ENCODE measurements around the gene PTPRK. TPM values are rescaled to one million over a fixed set of nuclear protein-coding genes. Genes with fewer than 3 reads are reported as not detected.

Gene PTPRK
- total RNA-seq, 2 donors from 2014 or later, result 60.6 to 121 TPM

DNA sequence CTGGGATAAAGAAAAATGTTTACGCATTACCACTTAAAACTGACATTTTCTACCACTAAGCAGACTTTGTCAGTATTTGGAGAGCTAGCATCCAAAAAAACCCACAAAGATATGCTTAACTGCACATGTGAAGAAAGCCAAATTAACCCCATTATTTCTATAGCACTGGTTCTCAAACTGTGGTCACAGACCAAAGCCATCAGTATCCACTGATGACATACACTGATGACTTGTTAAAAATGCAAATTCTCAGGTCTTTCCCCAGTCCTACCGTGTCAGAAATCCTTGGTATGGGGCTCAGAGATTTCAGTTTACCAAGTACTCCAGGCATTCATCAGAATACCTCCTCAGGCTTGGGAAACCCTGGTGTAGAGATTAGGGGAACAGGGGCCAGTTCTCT, 230.2 kb downstream of the PTPRK start:
- no peaks in the 10 kb centered on the region for H3K4me1 ChIP-seq
- no peaks in the 10 kb centered on the region for H3K36me3 ChIP-seq (replicated peaks in 1 of 2; ENCODE audit: insufficient read depth in 1 of 2, low read depth in 2 of 2)
- ATAC-seq, result no peak
- H3K4me3 ChIP-seq, result no peak overlapping the region
- H3K27me3 ChIP-seq, result no peaks in the 10 kb centered on the region
- 90 to 93% methylated on average over 2 of the region's 2 CpGs for WGBS, 2 donors
- TF ChIP-seq, protein P1, sequence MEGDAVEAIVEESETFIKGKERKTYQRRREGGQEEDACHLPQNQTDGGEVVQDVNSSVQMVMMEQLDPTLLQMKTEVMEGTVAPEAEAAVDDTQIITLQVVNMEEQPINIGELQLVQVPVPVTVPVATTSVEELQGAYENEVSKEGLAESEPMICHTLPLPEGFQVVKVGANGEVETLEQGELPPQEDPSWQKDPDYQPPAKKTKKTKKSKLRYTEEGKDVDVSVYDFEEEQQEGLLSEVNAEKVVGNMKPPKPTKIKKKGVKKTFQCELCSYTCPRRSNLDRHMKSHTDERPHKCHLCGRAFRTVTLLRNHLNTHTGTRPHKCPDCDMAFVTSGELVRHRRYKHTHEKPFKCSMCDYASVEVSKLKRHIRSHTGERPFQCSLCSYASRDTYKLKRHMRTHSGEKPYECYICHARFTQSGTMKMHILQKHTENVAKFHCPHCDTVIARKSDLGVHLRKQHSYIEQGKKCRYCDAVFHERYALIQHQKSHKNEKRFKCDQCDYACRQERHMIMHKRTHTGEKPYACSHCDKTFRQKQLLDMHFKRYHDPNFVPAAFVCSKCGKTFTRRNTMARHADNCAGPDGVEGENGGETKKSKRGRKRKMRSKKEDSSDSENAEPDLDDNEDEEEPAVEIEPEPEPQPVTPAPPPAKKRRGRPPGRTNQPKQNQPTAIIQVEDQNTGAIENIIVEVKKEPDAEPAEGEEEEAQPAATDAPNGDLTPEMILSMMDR (IDR thresholded peaks at IDR 0.05), result no peak
- TF ChIP-seq POLR2A (IDR thresholded peaks at IDR 0.05), result no peak
- no peaks in the 10 kb centered on the region for H3K9me3 ChIP-seq
- no peak for DNase-seq
- intact Hi-C loops (cut with DNase I), result no loop called here
- no peak overlapping the region for H3K27ac ChIP-seq

- no peak overlapping the region for H3K27ac ChIP-seq
- ATAC-seq, result no peak
- no peaks in the 10 kb centered on the region for H3K27me3 ChIP-seq
- DNase-seq, result no peak
- no peak overlapping the region for H3K4me3 ChIP-seq
- no peak for TF ChIP-seq POLR2A (IDR thresholded peaks at IDR 0.05)
- TF ChIP-seq, protein P1 (IDR thresholded peaks at IDR 0.05), result no peak
- no peaks in the 10 kb centered on the region for H3K36me3 ChIP-seq (replicated peaks in 1 of 2; ENCODE audit: insufficient read depth in 1 of 2, low read depth in 2 of 2)
- intact Hi-C loops (cut with DNase I), result no loop called here
- no peaks in the 10 kb centered on the region for H3K9me3 ChIP-seq
- no peaks in the 10 kb centered on the region for H3K4me1 ChIP-seq
- WGBS, 2 donors, result 53 to 58% methylated on average over 1 of the region's 1 CpG
Measured at GRCh38 chr6:128284128-128284527, 236.3 kb downstream of the PTPRK start.

DNA sequence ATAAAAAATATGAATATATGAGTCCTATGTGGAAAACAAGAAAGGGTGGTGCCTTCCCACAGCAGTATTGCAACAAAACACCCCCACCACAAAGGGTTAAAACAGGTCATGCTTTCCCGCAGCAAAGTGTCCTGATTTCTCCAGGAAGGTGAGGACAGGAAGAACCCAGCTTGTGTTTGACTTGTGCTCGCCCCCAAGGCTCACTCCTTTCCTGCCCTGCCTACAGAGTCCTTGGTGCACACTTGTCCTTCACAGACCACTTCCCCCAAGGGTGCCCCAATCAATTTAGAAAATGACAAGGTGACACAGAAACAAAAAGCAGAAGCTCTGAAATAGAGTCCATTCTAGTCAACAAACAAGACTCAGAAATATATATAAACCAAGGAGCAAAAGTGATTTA, 237.4 kb downstream of the PTPRK start:
- Histone ChIP-seq H3K4me1 (no peaks in the 10 kb centered on the region), H3K27me3 (no peaks in the 10 kb centered on the region), H3K36me3 (replicated peaks in 1 of 2; ENCODE audit: insufficient read depth in 1 of 2, low read depth in 2 of 2) (no peaks in the 10 kb centered on the region), H3K27ac (no peak overlapping the region), H3K9me3 (no peaks in the 10 kb centered on the region), H3K4me3 (no peak overlapping the region)
- no peak for TF ChIP-seq POLR2A (IDR thresholded peaks at IDR 0.05)
- TF ChIP-seq, protein P1 (IDR thresholded peaks at IDR 0.05), result no peak
- intact Hi-C loops (cut with DNase I), result no loop called here
- 50 to 58% methylated on average over 2 of the region's 2 CpGs for WGBS, 2 donors
- ATAC-seq (no peak), DNase-seq (no peak)

GRCh38 chr6:128280960-128281359, 239.4 kb downstream of the PTPRK start:
- WGBS, 2 donors, result 95 to 96% methylated on average over 2 of the region's 2 CpGs
- H3K9me3 ChIP-seq, result no peaks in the 10 kb centered on the region
- H3K4me1 ChIP-seq, result peaks cover 6% of the 10 kb centered on the region
- no peaks in the 10 kb centered on the region for H3K27me3 ChIP-seq
- no peak for ATAC-seq
- no peak overlapping the region for H3K27ac ChIP-seq
- no peak for DNase-seq
- intact Hi-C loops (cut with DNase I), result no loop called here
- no peak overlapping the region for H3K4me3 ChIP-seq
- no peaks in the 10 kb centered on the region for H3K36me3 ChIP-seq (replicated peaks in 1 of 2; ENCODE audit: insufficient read depth in 1 of 2, low read depth in 2 of 2)
- TF ChIP-seq, protein P1 (IDR thresholded peaks at IDR 0.05), result no peak
- TF ChIP-seq POLR2A (IDR thresholded peaks at IDR 0.05), result no peak

- H3K27ac ChIP-seq, result no peak overlapping the region
- intact Hi-C loops (cut with DNase I), result no loop called here
- no peaks in the 10 kb centered on the region for H3K36me3 ChIP-seq (replicated peaks in 1 of 2; ENCODE audit: insufficient read depth in 1 of 2, low read depth in 2 of 2)
- TF ChIP-seq, protein P1 (IDR thresholded peaks at IDR 0.05), result no peak
- TF ChIP-seq POLR2A (IDR thresholded peaks at IDR 0.05), result no peak
- no peak for DNase-seq
- no peaks in the 10 kb centered on the region for H3K9me3 ChIP-seq
- H3K27me3 ChIP-seq, result no peaks in the 10 kb centered on the region
- 89 to 100% methylated on average over 1 of the region's 1 CpG for WGBS, 2 donors
- H3K4me1 ChIP-seq, result peaks cover 11% of the 10 kb centered on the region
- ATAC-seq, result no peak
- H3K4me3 ChIP-seq, result no peak overlapping the region
Measured at GRCh38 chr6:128280066-128280465, 240.3 kb downstream of the PTPRK start.
